Endometrial microvascular endothelial cells (primary cell): ENCODE results near the gene CACNA2D3. TPM values are rescaled to one million over a fixed set of nuclear protein-coding genes. Genes with fewer than 3 reads are reported as not detected.
"Not testable (repeated sequence)": the region's sequence is repeated elsewhere in the genome, so short reads cannot be mapped to it uniquely, and the experiment has no call there.

Source experiments
- in situ Hi-C: cut with HindIII; loops from 2 replicates; pipeline ENCODE4 v1.10.0; 2017; ENCODE audit warnings: low sequenced_read_pairs, low pct_unique_long_range_greater_than_20kb; ENCODE audit errors: inconsistent ontology term
- total RNA-seq: library from RNA; depleted of rRNA; stranded (reverse); fragments of >200 nt; gene quantifications from one replicate; pipeline ENCODE4 v1.2.3, GENCODE V29; 2015; ENCODE audit errors: inconsistent ontology term

Gene CACNA2D3
- total RNA-seq, 1 donor from 2014 or later, result not detected

- in situ Hi-C loops, result no loop called here
Observed at GRCh38 chr3:54951405-54951804, 829.1 kb downstream of the CACNA2D3 start.

- in situ Hi-C loops, result no loop called here
Observed at GRCh38 chr3:54954022-54954421, 831.7 kb downstream of the CACNA2D3 start.

GRCh38 chr3:54954521-54954920, 832.2 kb downstream of the CACNA2D3 start:
- in situ Hi-C loops, result no loop called here

GRCh38 chr3:54955496-54955895, 833.1 kb downstream of the CACNA2D3 start:
- in situ Hi-C loops, result no loop called here

GRCh38 chr3:54955941-54956340, 833.6 kb downstream of the CACNA2D3 start:
- in situ Hi-C loops, result no loop called here

GRCh38 chr3:54957711-54958110, 835.4 kb downstream of the CACNA2D3 start:
- in situ Hi-C loops, result no loop called here

GRCh38 chr3:54960082-54960481, 837.7 kb downstream of the CACNA2D3 start:
- in situ Hi-C loops, result no loop called here

- in situ Hi-C loops, result no loop called here
Observed at GRCh38 chr3:54960701-54961100, 838.3 kb downstream of the CACNA2D3 start.

- in situ Hi-C loops, result no loop called here
Observed at GRCh38 chr3:54962200-54962599, 839.8 kb downstream of the CACNA2D3 start.

- in situ Hi-C loops, result no loop called here
Observed at GRCh38 chr3:54963641-54964040, 841.3 kb downstream of the CACNA2D3 start.

- in situ Hi-C loops, result no loop called here
Observed at GRCh38 chr3:54964081-54964480, 841.7 kb downstream of the CACNA2D3 start.

GRCh38 chr3:54965746-54966145, 843.4 kb downstream of the CACNA2D3 start:
- in situ Hi-C loops, result no loop called here

- in situ Hi-C loops, result no loop called here
Observed at GRCh38 chr3:54966979-54967378, 844.6 kb downstream of the CACNA2D3 start.

GRCh38 chr3:54967731-54968161, 845.4 kb downstream of the CACNA2D3 start:
- in situ Hi-C loops, result no loop called here

GRCh38 chr3:54968546-54969172, 846.3 kb downstream of the CACNA2D3 start:
- in situ Hi-C loops, result no loop called here

- in situ Hi-C loops, result no loop called here
Observed at GRCh38 chr3:54969652-54970051, 847.3 kb downstream of the CACNA2D3 start.

- in situ Hi-C loops, result no loop called here
Observed at GRCh38 chr3:54970895-54971294, 848.5 kb downstream of the CACNA2D3 start.

GRCh38 chr3:54977439-54977838, 855.1 kb downstream of the CACNA2D3 start:
- in situ Hi-C loops, result no loop called here

GRCh38 chr3:54977946-54978345, 855.6 kb downstream of the CACNA2D3 start:
- in situ Hi-C loops, result not testable (repeated sequence)

GRCh38 chr3:54982807-54983206, 860.5 kb downstream of the CACNA2D3 start:
- in situ Hi-C loops, result no loop called here
